Colon (tissue), 2 donors: ENCODE results near the gene PLK3.
"Not testable (repeated sequence)": the region's sequence is repeated elsewhere in the genome, so short reads cannot be mapped to it uniquely, and the experiment has no call there.

Experiments
- FAIRE-seq: peaks from 2 replicates; lab custom pipeline; 2012; peaks lifted over from hg19 to GRCh38; lab: Jason Lieb, UNC
- donor health status: control.
- donor health status: control.

PLK3 gene

GRCh38 chr1:44828003-44828651, 27.9 kb downstream of the PLK3 start:
- no peak for FAIRE-seq

- FAIRE-seq, result no peak
Measured at GRCh38 chr1:44828841-44829440, 28.8 kb downstream of the PLK3 start.

GRCh38 chr1:44829506-44830384, 29.6 kb downstream of the PLK3 start:
- no peak for FAIRE-seq

GRCh38 chr1:44830900-44831304, 30.7 kb downstream of the PLK3 start:
- no peak for FAIRE-seq

GRCh38 chr1:44831516-44831915, 31.3 kb downstream of the PLK3 start:
- no peak for FAIRE-seq

GRCh38 chr1:44832056-44832705, 32.0 kb downstream of the PLK3 start:
- no peak for FAIRE-seq

GRCh38 chr1:44834328-44834727, 34.2 kb downstream of the PLK3 start:
- FAIRE-seq, result no peak

- no peak for FAIRE-seq
Measured at GRCh38 chr1:44835738-44836675, 35.8 kb downstream of the PLK3 start.

GRCh38 chr1:44838294-44838693, 38.1 kb downstream of the PLK3 start:
- FAIRE-seq, result not testable (repeated sequence)

DNA sequence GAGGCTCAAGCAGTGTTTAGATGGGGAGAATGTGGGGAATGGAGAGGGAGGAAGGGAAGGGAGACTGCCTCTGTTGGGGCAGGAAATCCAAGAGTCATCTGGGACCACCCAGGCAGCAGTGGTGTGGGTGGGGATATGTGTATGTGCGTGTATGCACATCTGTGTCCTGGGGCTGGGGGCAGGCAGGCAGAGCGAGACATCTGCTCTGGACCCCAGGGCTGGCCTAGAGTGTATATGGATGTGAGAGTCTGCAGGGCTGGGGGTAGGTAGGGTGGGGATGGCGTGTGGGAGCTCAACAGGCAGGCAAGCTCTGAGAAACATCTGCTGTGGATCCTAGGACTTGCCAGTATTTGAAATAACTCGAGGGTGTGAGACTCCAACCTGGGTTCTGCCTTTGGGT, 39.4 kb downstream of the PLK3 start:
- FAIRE-seq, result no peak

DNA sequence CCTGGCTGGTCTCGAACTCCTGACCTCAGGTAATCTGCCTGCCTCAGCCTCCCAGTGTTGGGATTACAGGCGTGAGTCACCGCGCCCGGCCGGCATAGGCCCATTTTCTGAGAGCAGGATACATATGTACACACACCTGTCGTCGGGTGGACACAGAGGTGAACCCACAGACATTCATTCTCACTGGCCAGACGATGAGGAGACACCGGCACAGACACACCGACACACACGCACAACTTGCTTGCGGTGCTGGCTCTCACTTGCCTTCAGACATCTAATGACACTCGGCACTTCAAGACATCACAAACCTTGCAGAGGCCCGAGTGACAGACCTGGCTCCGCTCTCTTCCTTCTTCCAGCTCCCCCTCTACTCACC, 42.3 kb downstream of the PLK3 start:
- FAIRE-seq, result no peak

DNA sequence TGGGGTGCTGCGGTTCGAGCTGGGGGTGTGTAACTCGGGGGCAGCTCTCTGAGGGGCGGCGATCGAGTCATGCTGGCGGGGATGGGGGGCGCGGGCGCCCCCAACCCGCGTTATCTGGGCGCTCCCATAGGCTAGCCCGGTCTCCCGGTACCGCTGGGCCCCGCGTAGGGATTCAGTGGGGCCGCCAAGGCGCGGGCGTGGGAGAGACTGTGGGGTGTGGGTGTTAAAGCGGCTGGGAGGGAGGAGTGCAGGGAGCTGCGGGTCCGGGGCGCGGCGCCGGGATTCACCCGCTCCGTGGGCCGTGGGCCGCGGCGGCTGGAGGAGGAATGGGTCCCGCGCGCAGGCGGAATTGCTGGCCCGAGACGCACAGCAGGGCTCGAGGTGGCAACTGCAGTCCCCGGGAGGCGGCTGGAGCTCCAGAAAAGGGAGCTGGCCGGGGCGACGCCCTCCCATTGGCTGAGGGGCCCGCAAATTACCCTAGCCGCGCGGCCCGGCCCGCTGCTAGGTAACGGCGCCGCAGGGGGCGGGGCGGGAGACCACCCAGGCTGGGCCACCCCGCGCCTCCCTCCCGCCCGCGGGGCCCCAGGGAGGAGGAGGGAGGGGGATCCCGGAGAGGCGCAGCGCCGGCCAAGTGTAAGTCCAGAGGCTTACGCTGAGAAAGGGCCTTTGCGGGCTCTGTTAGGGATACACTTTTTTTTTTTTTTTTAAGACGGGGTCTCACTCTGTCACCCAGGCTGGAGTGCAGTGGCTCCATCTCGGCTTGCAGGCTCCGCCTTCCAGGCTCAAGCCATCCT, 42.9 kb downstream of the PLK3 start, which contains the start of gene PTCH2:
Gene PTCH2 (minus strand): TSS at position 392 of the 794 bp plus-strand sequence. CDS start 321 bp downstream, at position 71.
- no peak for FAIRE-seq

DNA sequence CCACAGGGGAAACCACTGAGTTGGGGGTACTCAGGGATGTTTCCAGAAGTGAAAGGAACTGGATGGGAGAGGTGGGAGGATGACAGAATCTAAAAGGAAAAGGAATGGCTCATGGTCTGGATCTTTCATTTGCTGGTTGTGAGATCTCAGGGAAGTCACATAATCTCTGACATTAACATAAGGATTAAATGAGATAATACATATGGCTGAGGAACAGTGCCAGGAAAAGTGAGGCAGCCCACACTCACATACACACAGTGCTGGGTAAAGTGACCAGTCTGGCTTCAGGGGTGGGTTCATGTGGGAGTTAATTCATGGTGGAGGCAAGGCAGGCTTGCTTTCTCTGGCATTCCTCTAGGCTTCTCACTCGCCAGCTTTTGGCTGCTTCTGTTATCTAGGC, 46.8 kb downstream of the PLK3 start:
- no peak for FAIRE-seq

DNA sequence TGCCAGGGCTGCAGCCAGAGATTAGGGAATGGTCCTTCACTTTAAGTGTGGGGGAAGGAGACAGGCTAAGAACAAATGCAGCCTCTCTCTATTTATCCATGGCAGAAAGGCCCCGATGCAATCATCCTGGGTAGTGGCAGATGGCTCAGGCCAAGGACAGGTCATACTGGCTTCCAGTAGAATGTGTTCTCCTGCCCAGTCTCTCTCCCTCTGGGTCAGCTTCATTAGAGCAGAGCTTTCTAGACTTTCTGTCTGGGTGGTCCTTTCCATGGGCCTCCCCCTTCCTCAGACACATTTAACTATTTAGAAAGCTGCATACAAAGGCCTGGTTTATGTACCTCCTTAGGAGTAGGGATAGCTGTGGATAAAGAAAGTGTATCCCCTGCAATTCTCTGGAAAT, 47.7 kb downstream of the PLK3 start:
- no peak for FAIRE-seq

DNA sequence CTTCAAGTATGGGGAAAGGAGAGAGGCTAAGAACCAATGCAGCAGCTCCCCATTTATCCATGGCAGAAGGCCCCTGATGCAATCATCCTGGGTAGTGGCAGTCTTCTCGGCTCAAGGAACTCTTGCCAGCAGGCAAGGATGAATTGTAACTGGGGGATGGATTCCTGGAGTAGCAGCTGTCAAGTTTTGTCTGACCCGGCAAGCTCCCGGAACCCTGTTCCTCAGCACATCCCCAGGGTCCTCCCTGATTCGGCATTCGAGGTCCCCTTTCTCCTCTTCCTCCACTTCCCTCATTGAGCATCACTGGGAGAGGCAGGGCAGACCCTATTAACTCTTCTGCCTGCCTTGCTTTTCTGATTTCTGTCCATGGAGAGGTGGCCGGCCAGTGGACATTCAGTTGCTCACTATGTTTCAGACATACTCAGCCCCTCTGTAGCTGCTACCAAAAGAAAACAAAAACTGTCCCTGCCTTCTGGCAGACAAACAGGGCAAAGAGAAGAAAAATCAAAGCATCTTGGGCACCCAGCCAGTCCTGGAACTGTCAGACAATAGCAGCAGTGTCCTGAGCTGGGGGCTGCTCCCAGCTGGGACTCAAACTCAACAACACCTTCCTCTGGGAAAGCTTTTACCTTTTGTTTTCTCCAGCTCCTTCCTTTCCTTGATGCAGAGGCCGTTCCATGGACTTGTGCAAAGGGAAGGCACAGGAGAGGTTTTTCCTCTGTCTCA, 48.4 kb downstream of the PLK3 start:
- FAIRE-seq, result no peak

DNA sequence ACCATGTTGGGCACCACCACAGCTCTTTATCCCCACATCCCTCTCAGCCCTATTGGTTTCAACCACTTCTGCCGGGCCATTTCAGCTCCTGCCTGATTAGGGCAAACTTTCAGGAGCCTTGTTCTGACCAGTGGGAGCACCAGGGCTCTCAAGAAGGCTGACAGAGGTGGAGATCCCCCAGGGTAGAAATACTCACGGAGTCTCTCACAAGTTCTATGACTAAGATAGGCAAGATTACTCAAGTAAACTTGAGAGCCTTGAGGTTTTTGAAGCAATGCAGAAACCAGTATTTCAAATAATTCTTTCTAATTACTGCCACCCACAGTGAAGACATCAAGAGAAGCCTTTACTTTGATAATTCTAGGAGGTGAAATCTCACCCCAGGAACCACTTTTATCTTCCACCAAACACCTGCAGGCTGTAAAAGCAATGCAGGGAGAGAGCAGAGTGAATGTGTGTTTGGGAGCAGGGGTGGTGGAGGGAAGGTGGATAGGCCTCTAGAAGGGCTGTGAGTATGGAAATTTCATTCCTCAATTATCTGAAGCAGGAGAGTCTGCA, 49.5 kb downstream of the PLK3 start:
- no peak for FAIRE-seq

GRCh38 chr1:44851308-44851707, 51.1 kb downstream of the PLK3 start:
- no peak for FAIRE-seq

DNA sequence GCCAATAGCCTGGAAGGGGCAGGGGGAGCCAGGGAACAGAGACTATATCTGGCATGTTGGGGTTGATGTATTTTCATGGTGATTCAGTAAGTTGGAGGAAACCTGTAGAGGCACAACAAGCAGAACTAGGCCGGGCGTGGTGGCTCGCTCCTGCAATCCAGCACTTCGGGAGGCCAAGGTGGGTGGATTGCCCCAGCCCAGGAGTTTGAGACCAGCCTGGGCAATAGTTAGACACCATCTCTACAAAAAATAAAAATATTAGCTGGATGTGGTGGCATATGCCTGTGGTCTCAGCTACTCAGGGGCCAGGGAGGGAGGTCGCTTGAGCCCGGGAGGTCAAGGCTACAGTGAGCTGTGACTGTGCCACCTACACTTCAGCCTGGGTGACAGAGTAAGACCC, 53.0 kb downstream of the PLK3 start:
- no peak for FAIRE-seq

GRCh38 chr1:44854970-44855369, 54.8 kb downstream of the PLK3 start:
- FAIRE-seq, result no peak
